Measurements from ENCODE around the gene KRT85. TPM values are rescaled to one million over a fixed set of nuclear protein-coding genes. Genes with fewer than 3 reads are reported as not detected.

Gene KRT85
- total and polyA plus RNA-seq, 7 donors = not detected

DNA sequence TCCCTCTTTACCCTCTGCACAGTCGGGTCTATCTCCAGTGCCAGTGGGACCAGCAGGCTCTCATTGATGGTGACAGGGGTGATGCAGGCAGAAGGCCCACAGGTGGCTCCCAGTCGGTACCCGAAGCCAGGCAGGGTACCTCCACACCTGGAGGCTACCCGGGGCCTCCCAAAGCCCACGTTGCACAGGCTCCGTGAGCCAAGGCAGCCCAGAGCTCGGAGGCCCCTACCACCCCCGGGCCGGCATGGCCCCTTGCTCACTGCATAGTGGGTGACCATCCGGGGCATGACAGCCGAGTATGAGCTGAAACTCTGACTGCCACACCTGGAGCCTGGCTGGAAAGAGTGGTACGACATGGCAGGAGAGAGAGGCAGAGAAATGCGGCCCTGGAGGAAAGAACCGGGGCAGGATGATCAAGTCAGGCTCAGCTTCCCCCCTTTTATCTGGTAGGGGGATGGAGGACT, 38.7 kb upstream of the KRT85 start, which contains the start of gene KRT82:
TSS of gene KRT82 (minus strand) at position 414 of the 464 bp plus-strand sequence. CDS start at position 356, 58 bp downstream.
- intact Hi-C loops (cut with DNase I) = no loop called here
- ATAC-seq = no peak
- WGBS, 3 donors = 89 to 90% (median 89%) methylated on average over 14 of the region's 14 CpGs

DNA sequence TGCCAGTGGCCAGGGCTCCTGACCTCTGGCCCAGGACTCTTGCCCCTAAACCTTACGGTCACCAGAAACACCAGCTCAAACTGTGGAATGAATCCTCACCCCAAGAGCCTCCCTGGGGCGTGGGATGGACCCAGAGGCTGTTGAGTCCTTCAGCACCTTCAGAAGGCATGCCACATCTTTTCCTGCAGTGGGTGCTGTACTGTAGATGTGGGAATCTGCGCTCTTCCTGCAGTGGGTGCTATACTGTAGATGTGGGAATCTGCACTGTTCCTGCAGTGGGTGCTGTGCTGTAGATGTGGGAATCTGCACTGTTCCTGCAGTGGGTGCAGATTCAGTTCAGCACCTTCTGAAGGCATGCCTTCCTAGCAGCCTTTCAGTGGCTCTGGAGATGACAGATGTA, 37.7 kb upstream of the KRT85 start:
- TF ChIP-seq, protein P1, sequence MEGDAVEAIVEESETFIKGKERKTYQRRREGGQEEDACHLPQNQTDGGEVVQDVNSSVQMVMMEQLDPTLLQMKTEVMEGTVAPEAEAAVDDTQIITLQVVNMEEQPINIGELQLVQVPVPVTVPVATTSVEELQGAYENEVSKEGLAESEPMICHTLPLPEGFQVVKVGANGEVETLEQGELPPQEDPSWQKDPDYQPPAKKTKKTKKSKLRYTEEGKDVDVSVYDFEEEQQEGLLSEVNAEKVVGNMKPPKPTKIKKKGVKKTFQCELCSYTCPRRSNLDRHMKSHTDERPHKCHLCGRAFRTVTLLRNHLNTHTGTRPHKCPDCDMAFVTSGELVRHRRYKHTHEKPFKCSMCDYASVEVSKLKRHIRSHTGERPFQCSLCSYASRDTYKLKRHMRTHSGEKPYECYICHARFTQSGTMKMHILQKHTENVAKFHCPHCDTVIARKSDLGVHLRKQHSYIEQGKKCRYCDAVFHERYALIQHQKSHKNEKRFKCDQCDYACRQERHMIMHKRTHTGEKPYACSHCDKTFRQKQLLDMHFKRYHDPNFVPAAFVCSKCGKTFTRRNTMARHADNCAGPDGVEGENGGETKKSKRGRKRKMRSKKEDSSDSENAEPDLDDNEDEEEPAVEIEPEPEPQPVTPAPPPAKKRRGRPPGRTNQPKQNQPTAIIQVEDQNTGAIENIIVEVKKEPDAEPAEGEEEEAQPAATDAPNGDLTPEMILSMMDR (IDR thresholded peaks at IDR 0.05) = no peak
- no peak for ATAC-seq
- 85 to 94% (median 93%) methylated on average over 3 of the region's 3 CpGs for WGBS, 3 donors
- no peak overlapping the region for H3K4me3 ChIP-seq
- intact Hi-C loops (cut with DNase I) = no loop called here
- no peaks in the 10 kb centered on the region for H3K36me3 ChIP-seq (ENCODE audit: insufficient read depth in 1 of 2, low read depth in 1 of 2)
- no peak overlapping the region for H3K27ac ChIP-seq
- H3K4me1 ChIP-seq = no peaks in the 10 kb centered on the region
- peak in 1 of 2 donors; percentile 12 for DNase-seq
- H3K9me3 ChIP-seq = no peaks in the 10 kb centered on the region
- H3K27me3 ChIP-seq (ENCODE audit: insufficient read depth in 3 of 3, low read length in 2 of 3) = no peaks in the 10 kb centered on the region

More for the DNA sequence above, 38.7 kb upstream of the KRT85 start, which contains the start of gene KRT82:
- Histone ChIP-seq H3K9me3 (no peaks in the 10 kb centered on the region), H3K27me3 (ENCODE audit: insufficient read depth in 3 of 3, low read length in 2 of 3) (no peaks in the 10 kb centered on the region), H3K27ac (no peak within 1 kb of the TSS), H3K4me1 (no peaks in the 10 kb centered on the region), H3K4me3 (no peak within 1 kb of the TSS), H3K36me3 (ENCODE audit: insufficient read depth in 1 of 2, low read depth in 1 of 2) (no peaks in the 10 kb centered on the region)
- no peak for DNase-seq
- TF ChIP-seq, protein P1 (IDR thresholded peaks at IDR 0.05) = no peak

DNA sequence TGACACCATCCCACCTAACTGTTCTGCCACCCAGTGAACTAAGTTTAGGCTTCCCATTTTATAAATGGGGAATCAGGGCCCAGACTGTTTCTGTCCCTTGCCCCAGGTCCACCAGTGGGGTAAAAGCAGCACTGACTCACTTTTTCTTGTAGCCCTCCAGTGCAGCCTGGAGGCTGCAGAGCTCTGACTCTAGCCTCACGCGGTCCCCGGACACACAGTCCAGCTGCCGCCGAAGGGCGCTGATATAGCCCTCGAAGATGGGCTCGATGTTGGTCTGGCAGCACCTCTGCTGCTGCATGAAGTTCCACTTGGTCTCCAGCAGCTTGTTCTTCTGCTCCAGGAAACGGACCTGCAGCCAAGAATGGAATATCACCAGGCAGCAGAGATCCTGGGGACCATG, 36.3 kb upstream of the KRT85 start:
- ATAC-seq (no peak), DNase-seq (peak in 1 of 2 donors; percentile 25)
- peaks cover 0 to 2% (median 0%) of the 10 kb centered on the region in 3 donors for H3K27me3 ChIP-seq (ENCODE audit: insufficient read depth in 3 of 3, low read length in 2 of 3)
- TF ChIP-seq, protein P1 (IDR thresholded peaks at IDR 0.05) = no peak
- H3K9me3 ChIP-seq = no peaks in the 10 kb centered on the region
- WGBS, 3 donors = 81 to 93% (median 88%) methylated on average over 9 of the region's 9 CpGs
- no peaks in the 10 kb centered on the region for H3K4me1 ChIP-seq
- no peaks in the 10 kb centered on the region for H3K36me3 ChIP-seq (ENCODE audit: insufficient read depth in 1 of 2, low read depth in 1 of 2)
- intact Hi-C loops (cut with DNase I) = no loop called here
- no peak overlapping the region for H3K27ac ChIP-seq
- no peak overlapping the region for H3K4me3 ChIP-seq

DNA sequence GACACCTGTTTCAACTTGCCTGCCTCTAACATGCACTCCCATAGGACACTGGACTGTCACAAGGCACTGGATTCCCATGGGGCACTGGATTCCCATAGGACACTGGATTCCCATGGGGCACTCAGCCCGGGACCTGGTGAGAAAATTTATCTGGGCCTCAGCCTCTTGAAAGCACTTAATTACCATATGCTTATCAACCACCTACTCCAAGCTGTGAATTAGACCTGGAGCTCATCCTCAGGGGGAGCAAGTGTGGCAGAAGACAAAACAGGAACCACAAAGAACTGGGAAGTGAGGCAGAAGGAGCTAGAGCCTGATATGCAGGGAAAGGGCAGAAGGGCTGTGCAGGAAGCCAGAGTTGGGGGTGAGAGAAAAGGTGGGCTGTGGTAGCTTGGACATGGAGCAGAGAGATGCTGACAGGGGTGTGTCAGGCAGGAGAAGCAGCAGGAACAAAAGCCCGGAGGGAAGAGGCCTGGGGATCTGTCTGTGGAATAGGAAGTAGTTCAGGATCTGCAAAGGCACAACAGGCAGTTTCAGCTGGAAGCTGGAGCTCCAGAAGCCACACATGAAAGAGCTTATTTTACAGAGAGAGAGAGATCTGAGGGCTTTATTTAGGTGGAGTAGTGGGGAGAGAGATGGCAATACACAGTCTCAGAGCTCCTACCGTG, 35.7 kb upstream of the KRT85 start:
- intact Hi-C loops (cut with DNase I) = no loop called here
- H3K27me3 ChIP-seq (ENCODE audit: insufficient read depth in 3 of 3, low read length in 2 of 3) = peaks cover 0 to 2% (median 0%) of the 10 kb centered on the region in 3 donors

More for the DNA sequence above, 35.7 kb upstream of the KRT85 start:
- Histone ChIP-seq H3K4me3 (no peak overlapping the region), H3K36me3 (ENCODE audit: insufficient read depth in 1 of 2, low read depth in 1 of 2) (no peaks in the 10 kb centered on the region), H3K4me1 (no peaks in the 10 kb centered on the region), H3K27ac (no peak overlapping the region), H3K9me3 (no peaks in the 10 kb centered on the region)
- TF ChIP-seq, protein P1 (IDR thresholded peaks at IDR 0.05) = no peak
- 55 to 70% (median 59%) methylated on average over 3 of the region's 3 CpGs for WGBS, 3 donors
- ATAC-seq (no peak), DNase-seq (no peak)

All from psoas muscle (tissue), 8 donors.